ENCODE results near the gene PRSS8.
"Not testable (repeated sequence)": the region's sequence is repeated elsewhere in the genome, so short reads cannot be mapped to it uniquely, and the experiment has no call there.

The PRSS8 gene

DNA sequence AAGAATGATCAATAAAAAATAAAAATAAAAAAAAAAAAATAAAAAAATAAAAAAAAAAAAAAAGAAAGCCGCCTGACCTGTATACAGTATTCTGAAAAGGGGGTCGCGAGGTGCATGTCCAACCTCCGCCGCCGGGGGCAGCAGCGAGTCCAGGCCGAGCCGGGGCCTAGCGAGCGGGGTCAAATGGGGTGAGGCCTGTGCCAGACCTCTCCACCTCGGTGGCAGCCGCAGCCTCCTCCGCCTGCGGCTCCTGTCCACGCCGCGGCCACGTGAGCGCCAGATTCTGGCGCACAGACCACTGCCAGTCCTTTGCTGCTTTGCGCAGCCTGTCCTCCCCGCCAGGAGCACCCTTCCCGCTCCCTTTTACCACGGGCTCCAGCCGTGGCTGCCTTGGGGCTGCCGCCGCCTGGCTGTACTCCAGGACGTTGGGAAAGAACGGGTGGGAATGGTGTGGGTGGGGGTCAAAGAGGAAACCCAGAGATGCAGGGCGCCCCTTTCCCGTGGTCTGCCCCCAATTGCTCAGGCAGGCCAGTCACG lies 29.8 kb downstream of the PRSS8 start:
- peak overlapping the region; percentile 44 to 72 (median 60); a peak in 19 of 22 replicates for H3K27ac ChIP-seq
- TF ChIP-seq Cebpa-rat (IDR thresholded peaks at IDR 0.05): no peak
- H3K4me3 ChIP-seq: no peak overlapping the region

DNA sequence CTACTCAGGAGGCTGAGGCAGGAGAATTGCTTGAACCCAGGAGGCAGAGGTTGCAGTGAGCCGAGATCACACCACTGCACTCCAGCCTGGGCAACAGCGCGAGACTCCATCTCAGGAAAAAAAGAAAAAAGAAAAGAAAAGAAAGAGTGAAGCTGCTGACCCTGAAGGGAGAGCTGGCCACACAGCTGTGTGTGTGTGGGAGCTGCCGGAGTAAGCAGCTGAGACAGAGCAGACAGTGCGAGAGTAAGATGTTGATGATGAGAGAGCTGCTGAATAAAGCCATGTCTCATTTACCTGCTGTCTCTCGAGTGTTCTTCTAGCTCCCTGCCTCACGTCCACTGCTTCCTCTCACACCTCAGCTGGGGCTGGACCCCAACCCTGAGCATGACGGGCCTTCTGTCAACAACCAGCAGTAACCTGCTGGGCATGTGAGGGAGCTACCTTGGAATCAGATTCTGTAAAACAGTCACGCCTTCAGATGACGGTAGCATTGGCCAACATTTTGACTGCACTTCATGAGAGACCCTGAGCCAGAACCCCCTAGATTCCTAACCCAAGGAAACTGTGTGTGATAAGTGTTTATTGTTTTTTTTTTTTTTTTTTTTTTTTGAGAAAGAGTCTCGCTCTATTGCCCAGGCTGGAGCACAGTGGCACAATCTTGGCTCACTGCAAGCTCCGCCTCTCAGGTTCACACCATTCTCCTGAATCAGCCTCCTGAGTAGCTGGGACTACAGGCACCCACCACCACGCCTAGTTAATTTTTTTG lies 34.5 kb downstream of the PRSS8 start:
- H3K4me3 ChIP-seq; H3K9ac ChIP-seq; H3K36me3 ChIP-seq; H3K9me3 ChIP-seq (replicated peaks in 1 of 11); H3K4me2 ChIP-seq; H3K27me3 ChIP-seq; H4K20me1 ChIP-seq; H3K27ac ChIP-seq: not testable (repeated sequence)
- H3K4me1 ChIP-seq: peaks cover 0 to 11% (median 7%) of the 10 kb centered on the region in 10 experiments; a peak in 14 of 20 replicates

More for the DNA sequence above, 29.8 kb downstream of the PRSS8 start:
- Histone ChIP-seq H4K20me1 (no peaks in the 10 kb centered on the region; a peak in 1 of 22 replicates), H3K9ac (peak overlapping the region; percentile 9 to 64 (median 56); a peak in 15 of 22 replicates), H3K36me3 (peaks cover 13 to 18% (median 16%) of the 10 kb centered on the region in 11 experiments), H3K9me3 (replicated peaks in 1 of 11) (no peaks in the 10 kb centered on the region), H3K4me2 (peak overlapping the region in 9 of 11 experiments; percentile 24 to 73 (median 40); a peak in 9 of 22 replicates), H3K27me3 (no peaks in the 10 kb centered on the region), H3K4me1 (peaks cover 25 to 40% (median 31%) of the 10 kb centered on the region in 10 experiments)

DNA sequence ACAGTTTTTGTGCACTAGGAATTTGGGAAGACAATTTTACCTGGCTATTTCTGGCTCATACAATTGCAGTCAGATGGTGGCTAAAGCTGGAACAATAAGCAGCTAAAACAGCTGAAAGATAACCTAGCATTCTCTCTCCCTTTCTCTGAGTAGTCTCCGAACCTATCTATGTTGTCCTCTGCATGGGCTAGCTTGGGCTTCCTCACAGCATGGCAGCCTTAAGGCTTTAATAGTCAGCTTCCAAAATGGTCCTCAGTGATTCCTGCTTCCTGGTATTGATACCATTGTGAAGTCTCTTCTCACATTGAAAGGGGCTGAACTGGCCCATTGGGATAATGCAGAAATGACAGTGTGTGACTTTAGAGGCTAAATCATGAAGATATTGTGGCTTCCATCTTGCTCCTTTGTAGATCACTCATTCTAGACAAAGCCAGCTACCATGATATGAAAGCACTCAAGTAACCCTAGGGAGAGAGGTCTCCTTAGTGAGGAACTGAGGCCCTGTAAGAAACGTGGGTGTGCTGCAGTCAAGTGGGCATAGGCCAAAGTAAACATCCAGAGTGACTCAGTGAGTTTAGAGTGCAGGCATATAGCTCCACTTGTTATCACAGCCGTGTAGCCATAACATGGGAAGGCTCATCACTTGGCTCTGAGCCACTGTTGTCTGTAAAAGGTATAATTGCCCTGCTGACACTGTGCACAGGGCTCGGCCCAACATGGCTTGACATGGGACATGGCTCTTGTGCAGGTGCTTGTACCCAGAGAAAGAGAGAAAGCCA lies 35.5 kb downstream of the PRSS8 start:
- Histone ChIP-seq H3K36me3 (no peaks in the 10 kb centered on the region), H3K9ac (no peak overlapping the region), H3K4me2 (no peak overlapping the region), H3K27me3 (no peaks in the 10 kb centered on the region), H4K20me1 (no peaks in the 10 kb centered on the region), H3K27ac (no peak overlapping the region), H3K4me3 (no peak overlapping the region), H3K9me3 (replicated peaks in 1 of 11) (peaks cover 0 to 7% (median 0%) of the 10 kb centered on the region in 11 experiments; a peak in 1 of 22 replicates), H3K4me1 (peaks cover 7 to 17% (median 12%) of the 10 kb centered on the region in 10 experiments; a peak in 19 of 20 replicates)
- TF ChIP-seq Cebpa-rat (IDR thresholded peaks at IDR 0.05): no peak

DNA sequence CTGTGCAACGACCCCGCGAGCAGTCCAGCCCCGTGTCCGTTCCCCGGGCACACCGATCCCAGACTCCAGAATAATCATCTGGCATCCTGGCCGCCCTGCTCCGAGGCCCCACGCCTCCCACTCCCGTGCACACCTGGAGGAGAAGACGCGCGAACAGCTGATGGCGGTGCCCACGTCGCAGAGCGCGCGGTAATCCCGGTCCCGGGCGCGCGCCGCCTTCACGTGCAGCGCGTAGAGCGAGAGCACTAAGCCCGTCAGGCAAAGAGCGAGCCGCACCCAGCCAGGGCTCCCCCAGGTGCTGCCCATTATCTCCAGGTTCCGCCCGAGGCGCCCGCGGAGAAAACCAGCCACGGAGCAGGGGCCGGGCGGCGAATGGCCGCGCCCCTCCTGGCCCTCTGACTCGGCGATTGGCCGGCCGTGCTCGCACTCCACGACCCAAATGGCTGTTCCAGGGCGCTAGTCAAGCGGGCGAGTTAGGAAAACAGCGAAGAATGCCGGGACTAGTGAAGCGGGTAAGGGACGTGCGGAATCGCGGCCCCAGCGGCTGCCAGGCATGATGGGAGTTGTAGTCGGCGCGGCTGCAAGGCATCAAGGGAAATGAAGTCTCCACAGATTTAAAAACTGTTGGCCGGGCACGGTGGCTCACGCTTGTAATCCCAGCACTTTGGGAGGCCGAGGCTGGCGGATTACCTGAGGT lies 41.0 kb downstream of the PRSS8 start, which contains the start of gene VKORC1:
Gene VKORC1, minus strand, starts transcription at position 374 of the 697 bp plus-strand sequence. Its CDS starts 68 bp downstream, at position 306.
- TF ChIP-seq Cebpa-rat (IDR thresholded peaks at IDR 0.05): no peak
- Histone ChIP-seq H4K20me1 (peaks cover 0 to 29% (median 0%) of the 10 kb centered on the region in 11 experiments; a peak in 7 of 22 replicates), H3K4me3 (peak within 1 kb of the TSS; percentile 81 to 98 (median 92)), H3K9me3 (replicated peaks in 1 of 11) (0 out of 22 replicates have a peak, but pooled peaks cover 0 to under 1% (median 0%) of the 10 kb centered on the region in 11 experiments), H3K9ac (peak within 1 kb of the TSS; percentile 80 to 90 (median 87)), H3K36me3 (peaks cover 13 to 32% (median 22%) of the 10 kb centered on the region in 11 experiments), H3K4me2 (peak within 1 kb of the TSS; percentile 83 to 99 (median 97)), H3K27ac (peak within 1 kb of the TSS; percentile 47 to 82 (median 77); a peak in 21 of 22 replicates), H3K27me3 (no peaks in the 10 kb centered on the region), H3K4me1 (peaks cover 20 to 46% (median 29%) of the 10 kb centered on the region in 10 experiments)

DNA sequence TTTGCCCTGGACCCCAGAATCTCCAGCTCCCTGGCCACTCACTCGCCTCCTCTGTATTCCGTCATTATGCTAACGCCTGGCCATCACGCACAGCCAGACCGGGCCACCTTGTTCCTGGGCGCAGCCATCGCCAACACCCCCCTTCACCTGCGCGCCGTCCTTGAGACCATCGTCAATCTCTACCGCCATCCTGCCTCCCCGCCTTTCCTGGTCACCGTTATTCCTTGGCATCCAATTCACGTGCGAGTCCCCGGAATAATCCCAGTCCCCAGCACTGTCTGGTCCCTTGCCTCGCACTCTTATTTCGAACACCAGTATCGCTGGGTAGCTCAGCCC lies 41.5 kb downstream of the PRSS8 start:
- Histone ChIP-seq H3K36me3 (peaks cover 18 to 37% (median 27%) of the 10 kb centered on the region in 11 experiments), H3K9me3 (replicated peaks in 1 of 11) (no peaks in the 10 kb centered on the region), H3K27ac (peak overlapping the region; percentile 47 to 82 (median 77); a peak in 21 of 22 replicates)

DNA sequence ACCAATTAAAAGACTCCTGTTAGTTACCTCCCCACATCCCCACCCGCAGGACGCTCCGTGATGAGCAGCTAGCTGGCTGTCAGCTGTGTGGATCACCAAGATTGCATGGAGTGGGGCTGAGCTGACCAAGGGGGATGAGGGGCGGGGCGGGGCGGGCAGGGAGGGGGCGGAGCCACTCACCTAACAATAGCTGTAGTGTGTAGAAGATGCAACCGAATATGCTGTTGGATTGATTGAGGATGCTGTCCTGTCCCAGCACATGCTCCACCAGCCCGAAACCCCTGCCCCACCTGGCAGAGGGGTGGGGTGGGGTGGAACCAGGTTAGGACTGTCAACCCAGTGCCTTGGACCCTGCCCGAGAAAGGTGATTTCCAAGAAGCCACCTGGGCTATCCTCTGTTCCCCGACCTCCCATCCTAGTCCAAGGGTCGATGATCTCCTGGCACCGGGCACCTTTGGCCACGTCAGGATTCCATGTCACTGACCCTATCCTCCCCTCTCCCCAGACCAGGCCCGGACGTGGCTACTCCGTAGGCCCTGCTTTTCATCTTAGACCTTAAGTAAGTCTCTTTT lies 42.3 kb downstream of the PRSS8 start:
- peaks cover 22 to 46% (median 35%) of the 10 kb centered on the region in 11 experiments for H3K36me3 ChIP-seq
- H3K9ac ChIP-seq: peak overlapping the region; percentile 80 to 90 (median 87); a peak in 20 of 22 replicates
- H3K27me3 ChIP-seq: no peaks in the 10 kb centered on the region
- H3K27ac ChIP-seq: peak overlapping the region in 3 of 11 experiments; percentile 78 to 82 (median 81); a peak in 4 of 22 replicates
- H3K4me3 ChIP-seq: peak overlapping the region; percentile 81 to 98 (median 92)
- H3K4me2 ChIP-seq: peak overlapping the region; percentile 83 to 99 (median 97)
- H3K4me1 ChIP-seq: peaks cover 20 to 46% (median 29%) of the 10 kb centered on the region in 10 experiments
- H4K20me1 ChIP-seq: peaks cover 0 to 43% (median 5%) of the 10 kb centered on the region in 11 experiments; a peak in 10 of 22 replicates
- TF ChIP-seq Cebpa-rat (IDR thresholded peaks at IDR 0.05): no peak
- no peaks in the 10 kb centered on the region for H3K9me3 ChIP-seq (replicated peaks in 1 of 11)

More for the DNA sequence above, 41.5 kb downstream of the PRSS8 start:
- Histone ChIP-seq H3K4me2 (peak overlapping the region; percentile 83 to 99 (median 97)), H3K9ac (peak overlapping the region; percentile 80 to 90 (median 87)), H4K20me1 (peaks cover 0 to 34% (median 2%) of the 10 kb centered on the region in 11 experiments; a peak in 8 of 22 replicates), H3K4me1 (peaks cover 20 to 46% (median 29%) of the 10 kb centered on the region in 10 experiments), H3K27me3 (no peaks in the 10 kb centered on the region), H3K4me3 (peak overlapping the region; percentile 81 to 98 (median 92))
- no peak for TF ChIP-seq Cebpa-rat (IDR thresholded peaks at IDR 0.05)

DNA sequence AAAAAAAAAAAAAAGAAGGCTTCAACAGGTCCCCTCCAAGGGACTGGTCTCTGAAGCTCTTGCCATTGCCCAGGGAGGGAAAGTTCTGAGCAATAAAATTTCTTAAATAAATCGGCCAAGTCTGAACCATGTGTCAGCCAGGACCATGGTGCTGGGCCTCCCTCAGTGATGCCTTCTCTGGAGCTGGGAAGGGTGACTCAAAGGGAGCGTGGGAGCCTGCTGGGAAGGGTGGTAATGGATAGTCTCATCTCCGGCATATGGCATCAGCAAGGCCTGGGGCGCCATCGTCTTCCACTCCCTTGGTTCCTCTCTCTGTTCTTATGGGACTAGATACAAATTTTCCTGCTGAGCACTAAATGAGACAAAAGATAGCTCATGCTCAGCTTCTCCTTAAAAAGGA lies 43.2 kb downstream of the PRSS8 start:
- peak overlapping the region in 2 of 11 experiments; percentile 35 to 97; a peak in 2 of 22 replicates for H3K4me2 ChIP-seq
- no peak overlapping the region for H3K27ac ChIP-seq
- H3K36me3 ChIP-seq: peaks cover 25 to 54% (median 44%) of the 10 kb centered on the region in 11 experiments
- no peaks in the 10 kb centered on the region for H3K9me3 ChIP-seq (replicated peaks in 1 of 11)
- H4K20me1 ChIP-seq: peaks cover 0 to 51% (median 5%) of the 10 kb centered on the region in 11 experiments; a peak in 14 of 22 replicates
- H3K27me3 ChIP-seq: no peaks in the 10 kb centered on the region
- peaks cover 20 to 46% (median 29%) of the 10 kb centered on the region in 10 experiments for H3K4me1 ChIP-seq
- peak overlapping the region in 1 of 11 experiments; percentile 29; a peak in 1 of 22 replicates for H3K9ac ChIP-seq
- H3K4me3 ChIP-seq: no peak overlapping the region
- TF ChIP-seq Cebpa-rat (IDR thresholded peaks at IDR 0.05): no peak

All from BLaER1 treated with 17β-estradiol and CSF1 and Interleukin-3, amounts not matched to agents 10 nM and 100 nM (cell line).